Measurements from ENCODE around the gene FRMD4A.

GRCh38 chr10:14195433-14195832 lies 135.3 kb downstream of the FRMD4A start:
- TF ChIP-seq CTCF (IDR thresholded peaks at IDR 0.05; ENCODE audit: insufficient read depth, low read length) (no peak), REST (IDR thresholded peaks at IDR 0.05; ENCODE audit: insufficient replicate concordance, low read depth) (no peak), POLR2AphosphoS5 (IDR thresholded peaks at IDR 0.05; ENCODE audit: low read depth) (no peak), SPI1 (IDR thresholded peaks at IDR 0.05; ENCODE audit: borderline replicate concordance, low read depth) (no peak)

Measured in HL-60 (cell line).